Lower leg skin (tissue), 4 donors: ENCODE measurements around the gene PDE7B. TPM values are rescaled to one million over a fixed set of nuclear protein-coding genes. Genes with fewer than 3 reads are reported as not detected.
"Not testable (repeated sequence)": the region's sequence is repeated elsewhere in the genome, so short reads cannot be mapped to it uniquely, and the experiment has no call there.

Experiments
- DNase-seq, 2 donors: peaks; one replicate each; pipeline ENCODE4 v3.0.0-alpha.2; 2019; ENCODE audit warnings: low spot score in 2 of 2
- H3K4me3 ChIP-seq: fragments of 200-600 bp; sonication (generic); 2 replicates; pipeline ENCODE4 v1.5.1; 2017; ENCODE audit warnings: mild to moderate bottlenecking, low read depth; ENCODE audit not compliant: poor library complexity, severe bottlenecking
- CTCF ChIP-seq, 3 donors: fragments of 450-650 bp; IDR thresholded peaks; one replicate each; pipeline ENCODE4 v1.5.1; 2016; ENCODE audit warnings: antibody characterized with exemption in 3 of 3, mild to moderate bottlenecking in 3 of 3, moderate library complexity in 2 of 3
- POLR2A ChIP-seq, 2 donors: fragments of 450-650 bp; IDR thresholded peaks; one replicate each; pipeline ENCODE4 v1.6.1; 2016 to 2017; ENCODE audit warnings: antibody characterized with exemption in 2 of 2, mild to moderate bottlenecking in 1 of 2, moderate library complexity in 1 of 2
- WGBS, 2 donors: methylation state at CpG; one replicate each; pipeline ENCODE4 v1.1.5; 2018; 5-methylcytosine and 5-hydroxymethylcytosine counted together
- intact Hi-C: fragments of 100-400 bp; cut with DNase I; formaldehyde crosslinking; loops from one replicate; pipeline ENCODE4 v1.15.0; 2023; ENCODE audit warnings: low total_unique reads
- total RNA-seq, 4 donors: library from RNA; depleted of rRNA; stranded (reverse); fragments of >200 nt; gene quantifications; one replicate each; pipeline ENCODE4 v1.1.0, GENCODE V29; 2016

Gene PDE7B
- total RNA-seq, 4 donors from 2014 or later = 0.30 to 1.5 (median 0.89) TPM

- no peak for TF ChIP-seq POLR2A (IDR thresholded peaks at IDR 0.05)
- TF ChIP-seq CTCF (IDR thresholded peaks at IDR 0.05) = no peak
- DNase-seq = no peak
- intact Hi-C loops = no loop called here
- no peak overlapping the region for H3K4me3 ChIP-seq
- WGBS, 2 donors = 86 to 88% methylated on average over 10 of the region's 10 CpGs
Measured at GRCh38 chr6:136216503-136217401, 365.3 kb downstream of the PDE7B start.

- not testable (repeated sequence) for DNase-seq, H3K4me3 ChIP-seq
- intact Hi-C loops = loop anchor here (10.0 kb wide), 1 partner anchor 690 kb away; no protein-coding TSS in a partner anchor
- WGBS, 2 donors = 94 to 95% methylated on average over 4 of the region's 4 CpGs
Measured at GRCh38 chr6:136224974-136225373, 373.5 kb downstream of the PDE7B start.

GRCh38 chr6:136225496-136225895 lies 374.0 kb downstream of the PDE7B start:
- WGBS, 2 donors = 69 to 70% methylated on average over 5 of the region's 5 CpGs
- no peak for DNase-seq
- no peak overlapping the region for H3K4me3 ChIP-seq
- intact Hi-C loops = loop anchor here (10.0 kb wide), 1 partner anchor 691 kb away; no protein-coding TSS in a partner anchor
- TF ChIP-seq CTCF (IDR thresholded peaks at IDR 0.05) (no peak), POLR2A (IDR thresholded peaks at IDR 0.05) (no peak)

- intact Hi-C loops = loop anchor here (10.0 kb wide), 1 partner anchor 691 kb away; no protein-coding TSS in a partner anchor
- peak; percentile 36 to 89 for DNase-seq
- H3K4me3 ChIP-seq = no peak overlapping the region
- WGBS, 2 donors = 21 to 22% methylated on average over 12 of the region's 12 CpGs
- TF ChIP-seq CTCF (IDR thresholded peaks at IDR 0.05) = peak; percentile 78 to 99 (median 82)
- no peak for TF ChIP-seq POLR2A (IDR thresholded peaks at IDR 0.05)
Measured at GRCh38 chr6:136226027-136226673, 374.6 kb downstream of the PDE7B start.

GRCh38 chr6:136226674-136227377 lies 375.3 kb downstream of the PDE7B start:
- WGBS, 2 donors = 94% methylated on average over 4 of the region's 4 CpGs
- intact Hi-C loops = loop anchor here (10.0 kb wide), 1 partner anchor 692 kb away; no protein-coding TSS in a partner anchor
- no peak for DNase-seq
- H3K4me3 ChIP-seq = no peak overlapping the region
- TF ChIP-seq POLR2A (IDR thresholded peaks at IDR 0.05) = no peak
- TF ChIP-seq CTCF (IDR thresholded peaks at IDR 0.05) = no peak
